ENCODE results near the gene OR8A1.

DNA sequence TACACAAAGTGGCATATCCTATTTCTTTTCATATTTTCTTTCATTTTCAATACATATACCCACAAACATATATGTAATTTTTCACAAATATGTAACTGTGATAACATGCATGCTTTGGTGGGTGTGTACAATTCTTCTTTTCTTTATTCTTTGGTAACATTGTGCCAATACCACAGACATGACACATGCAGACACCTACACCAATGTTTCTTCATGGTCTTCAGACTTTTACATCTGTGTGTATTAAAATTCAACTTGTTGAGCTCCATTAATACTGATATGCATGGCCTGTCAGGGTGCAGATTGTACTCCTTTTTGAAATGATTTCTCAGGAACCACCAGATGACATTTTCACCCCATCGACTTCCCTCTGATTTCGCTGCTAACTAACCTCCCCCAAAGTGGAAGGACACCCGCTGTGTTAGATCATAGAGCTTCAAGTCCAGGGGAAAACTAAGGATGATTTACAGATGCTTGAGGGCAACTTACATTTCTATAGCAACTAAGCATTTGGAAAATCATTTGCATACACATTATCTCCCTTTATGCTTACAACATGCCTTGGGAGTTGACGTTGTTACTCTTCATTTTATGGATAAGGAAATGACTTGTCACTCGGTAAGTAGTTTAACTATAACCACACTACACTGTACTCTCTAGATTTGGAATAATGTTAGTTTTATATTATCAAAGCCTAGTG, 31.0 kb downstream of the OR8A1 start:
- TF ChIP-seq EP300 (IDR thresholded peaks at IDR 0.05) (no peak), POLR2A (IDR thresholded peaks at IDR 0.05) (no peak)
- TF ChIP-seq, protein P1, sequence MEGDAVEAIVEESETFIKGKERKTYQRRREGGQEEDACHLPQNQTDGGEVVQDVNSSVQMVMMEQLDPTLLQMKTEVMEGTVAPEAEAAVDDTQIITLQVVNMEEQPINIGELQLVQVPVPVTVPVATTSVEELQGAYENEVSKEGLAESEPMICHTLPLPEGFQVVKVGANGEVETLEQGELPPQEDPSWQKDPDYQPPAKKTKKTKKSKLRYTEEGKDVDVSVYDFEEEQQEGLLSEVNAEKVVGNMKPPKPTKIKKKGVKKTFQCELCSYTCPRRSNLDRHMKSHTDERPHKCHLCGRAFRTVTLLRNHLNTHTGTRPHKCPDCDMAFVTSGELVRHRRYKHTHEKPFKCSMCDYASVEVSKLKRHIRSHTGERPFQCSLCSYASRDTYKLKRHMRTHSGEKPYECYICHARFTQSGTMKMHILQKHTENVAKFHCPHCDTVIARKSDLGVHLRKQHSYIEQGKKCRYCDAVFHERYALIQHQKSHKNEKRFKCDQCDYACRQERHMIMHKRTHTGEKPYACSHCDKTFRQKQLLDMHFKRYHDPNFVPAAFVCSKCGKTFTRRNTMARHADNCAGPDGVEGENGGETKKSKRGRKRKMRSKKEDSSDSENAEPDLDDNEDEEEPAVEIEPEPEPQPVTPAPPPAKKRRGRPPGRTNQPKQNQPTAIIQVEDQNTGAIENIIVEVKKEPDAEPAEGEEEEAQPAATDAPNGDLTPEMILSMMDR (IDR thresholded peaks at IDR 0.05) = no peak

Measured in stomach (tissue), 4 donors.